Natural killer cell (primary cell): ENCODE data around the gene OXLD1. TPM values are rescaled to one million over a fixed set of nuclear protein-coding genes. Genes with fewer than 3 reads are reported as not detected.

Source experiments
- ATAC-seq, 3 donors: fragments of 150-1000 bp in 2 of 3; fragments of 200-7000 bp in 1 of 3; cut with Tn5 transposase; 1 replicate in 1 of 3; 2 replicates in 2 of 3; pipeline ENCODE4 v1.10.0; 2021; ENCODE audit warnings: mild to moderate bottlenecking in 2 of 3, moderate library complexity in 2 of 3
- DNase-seq, 2 donors: peaks; one replicate each; pipeline versions ENCODE4 v3.0.0 to v3.0.0-alpha.2; 2013 to 2021; ENCODE audit warnings: mixed read lengths in 1 of 2
- H3K27ac ChIP-seq: one replicate; pipeline ENCODE4 v1.5.1; 2013; ENCODE audit warnings: mild to moderate bottlenecking, low read length
- H3K27me3 ChIP-seq: one replicate; pipeline ENCODE4 v1.6.1; 2013; ENCODE audit warnings: low read length; ENCODE audit not compliant: control insufficient read depth, insufficient read depth
- H3K36me3 ChIP-seq: one replicate; pipeline ENCODE4 v1.6.1; 2013; ENCODE audit warnings: low read length; ENCODE audit not compliant: control insufficient read depth, insufficient read depth
- H3K4me1 ChIP-seq: one replicate; pipeline ENCODE4 v1.6.1; 2013; ENCODE audit warnings: low read length; ENCODE audit not compliant: control insufficient read depth, insufficient read depth
- H3K4me3 ChIP-seq: one replicate; pipeline ENCODE4 v1.5.1; 2013; ENCODE audit warnings: low read length
- H3K9me3 ChIP-seq: one replicate; pipeline ENCODE4 v1.6.1; 2013; ENCODE audit warnings: low read length; ENCODE audit not compliant: control insufficient read depth, insufficient read depth
- H3K27ac Mint-ChIP-seq, 2 donors: one replicate each; pipeline ENCODE4 v1.8.0; 2022; ENCODE audit warnings: mild to moderate bottlenecking in 2 of 2, mixed read lengths in 2 of 2, moderate library complexity in 1 of 2
- H3K27me3 Mint-ChIP-seq, 2 donors: one replicate each; pipeline ENCODE4 v1.8.0; 2022; ENCODE audit warnings: low read depth in 2 of 2, mixed read lengths in 2 of 2
- H3K36me3 Mint-ChIP-seq: one replicate; pipeline ENCODE4 v1.8.0; 2022; ENCODE audit warnings: mixed read lengths
- H3K4me1 Mint-ChIP-seq, 2 donors: one replicate each; pipeline ENCODE4 v1.8.0; 2022; ENCODE audit warnings: mixed read lengths in 2 of 2
- H3K4me3 Mint-ChIP-seq: one replicate; pipeline ENCODE4 v1.8.0; 2022; ENCODE audit warnings: mild to moderate bottlenecking, moderate library complexity, mixed read lengths
- H3K9me3 Mint-ChIP-seq, 2 donors: one replicate each; pipeline ENCODE4 v1.8.0; 2022; ENCODE audit warnings: mixed read lengths in 2 of 2
- WGBS: methylation state at CpG from one replicate; pipeline ENCODE4 v1.1.7; 2013; ENCODE audit warnings: missing lambda C conversion rate; ENCODE audit not compliant: insufficient coverage; 5-methylcytosine and 5-hydroxymethylcytosine counted together
- intact Hi-C: fragments of 100-400 bp; cut with micrococcal nuclease; formaldehyde crosslinking; loops from one replicate; pipeline ENCODE4 v1.14.2; 2022
- total RNA-seq, 4 donors: library from RNA; stranded (reverse); fragments of 120-200 nt in 1 of 4; gene quantifications; one replicate each; pipeline versions ENCODE4 v1.2.3 to v1.2.4, GENCODE V29; 2013 to 2022
- TF ChIP-seq, protein P1 (sequence below): fragments of 200-600 bp; IDR thresholded peaks from one replicate; pipeline ENCODE4 v1.8.0; 2022; ENCODE audit warnings: antibody characterized with exemption

OXLD1 gene
- total RNA-seq, 3 donors from 2014 or later (not counting 1 experiment from before 2014, with no cell fraction given) = 29.9 to 35.0 (median 32.4) TPM

DNA sequence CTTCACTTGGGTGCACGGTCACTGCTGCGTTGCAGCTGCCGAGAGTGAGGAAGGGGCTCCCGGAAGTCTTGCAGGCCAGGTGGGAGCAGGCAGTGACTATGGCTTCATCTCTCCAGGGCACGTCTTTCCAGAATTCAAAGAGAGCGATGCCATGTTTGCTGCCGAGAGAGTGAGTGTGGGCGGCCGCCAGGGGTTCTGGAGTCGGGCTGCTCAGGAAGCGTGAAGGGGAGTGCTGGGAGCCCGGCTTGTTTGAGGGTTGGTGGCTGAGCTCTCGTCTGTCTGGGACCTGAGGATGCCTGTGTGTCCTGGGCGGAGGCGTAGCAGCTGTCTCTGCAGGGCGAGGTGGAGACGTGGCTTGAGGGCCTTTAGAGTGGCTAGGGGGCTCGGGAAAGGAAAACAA is 23.7 kb upstream of the OXLD1 start:
- no peaks in the 10 kb centered on the region for H3K27me3 ChIP-seq
- WGBS = 94% methylated on average over 18 of the region's 18 CpGs
- Mint-ChIP-seq H3K27me3 (no peaks in the 10 kb centered on the region), H3K27ac (no peak overlapping the region), H3K4me3 (no peak overlapping the region), H3K36me3 (no peaks in the 10 kb centered on the region), H3K4me1 (peaks cover 11 to 31% of the 10 kb centered on the region in 2 donors), H3K9me3 (no peaks in the 10 kb centered on the region)
- H3K27ac ChIP-seq = no peak overlapping the region
- peaks cover 77% of the 10 kb centered on the region for H3K36me3 ChIP-seq
- TF ChIP-seq, protein P1, sequence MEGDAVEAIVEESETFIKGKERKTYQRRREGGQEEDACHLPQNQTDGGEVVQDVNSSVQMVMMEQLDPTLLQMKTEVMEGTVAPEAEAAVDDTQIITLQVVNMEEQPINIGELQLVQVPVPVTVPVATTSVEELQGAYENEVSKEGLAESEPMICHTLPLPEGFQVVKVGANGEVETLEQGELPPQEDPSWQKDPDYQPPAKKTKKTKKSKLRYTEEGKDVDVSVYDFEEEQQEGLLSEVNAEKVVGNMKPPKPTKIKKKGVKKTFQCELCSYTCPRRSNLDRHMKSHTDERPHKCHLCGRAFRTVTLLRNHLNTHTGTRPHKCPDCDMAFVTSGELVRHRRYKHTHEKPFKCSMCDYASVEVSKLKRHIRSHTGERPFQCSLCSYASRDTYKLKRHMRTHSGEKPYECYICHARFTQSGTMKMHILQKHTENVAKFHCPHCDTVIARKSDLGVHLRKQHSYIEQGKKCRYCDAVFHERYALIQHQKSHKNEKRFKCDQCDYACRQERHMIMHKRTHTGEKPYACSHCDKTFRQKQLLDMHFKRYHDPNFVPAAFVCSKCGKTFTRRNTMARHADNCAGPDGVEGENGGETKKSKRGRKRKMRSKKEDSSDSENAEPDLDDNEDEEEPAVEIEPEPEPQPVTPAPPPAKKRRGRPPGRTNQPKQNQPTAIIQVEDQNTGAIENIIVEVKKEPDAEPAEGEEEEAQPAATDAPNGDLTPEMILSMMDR = no peak
- ATAC-seq (no peak), DNase-seq (no peak)
- no peaks in the 10 kb centered on the region for H3K9me3 ChIP-seq
- peaks cover 9% of the 10 kb centered on the region for H3K4me1 ChIP-seq
- intact Hi-C loops = no loop called here
- no peak overlapping the region for H3K4me3 ChIP-seq

DNA sequence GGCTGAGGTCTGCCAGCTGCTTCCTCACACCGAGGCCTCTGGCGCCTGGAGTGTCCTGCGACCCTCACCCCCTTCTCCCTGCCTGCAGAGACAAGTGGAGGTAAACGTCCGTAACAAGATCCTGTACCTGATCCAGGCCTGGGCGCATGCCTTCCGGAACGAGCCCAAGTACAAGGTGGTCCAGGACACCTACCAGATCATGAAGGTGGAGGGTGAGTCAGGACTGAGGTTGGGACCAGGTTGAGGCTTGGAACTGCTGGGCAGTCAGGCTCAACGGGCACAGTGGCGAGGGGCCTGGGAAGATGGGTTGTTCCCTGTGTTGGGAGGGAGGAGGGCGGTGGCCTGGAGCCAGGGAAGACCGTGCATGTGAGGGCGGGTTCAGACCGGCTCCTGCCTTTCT is 22.2 kb upstream of the OXLD1 start:
- ATAC-seq (no peak), DNase-seq (no peak)
- H3K27ac ChIP-seq = no peak overlapping the region
- Mint-ChIP-seq H3K36me3 (no peaks in the 10 kb centered on the region), H3K4me1 (peaks cover 18 to 38% of the 10 kb centered on the region in 2 donors), H3K27me3 (no peaks in the 10 kb centered on the region), H3K4me3 (no peak overlapping the region), H3K27ac (no peak overlapping the region), H3K9me3 (no peaks in the 10 kb centered on the region)
- intact Hi-C loops = no loop called here
- peaks cover 63% of the 10 kb centered on the region for H3K36me3 ChIP-seq
- no peak overlapping the region for H3K4me3 ChIP-seq
- H3K27me3 ChIP-seq = no peaks in the 10 kb centered on the region
- H3K9me3 ChIP-seq = no peaks in the 10 kb centered on the region
- TF ChIP-seq, protein P1 = no peak
- WGBS = 95% methylated on average over 14 of the region's 14 CpGs
- H3K4me1 ChIP-seq = peaks cover 18% of the 10 kb centered on the region

- Mint-ChIP-seq H3K36me3 (no peaks in the 10 kb centered on the region), H3K4me1 (peaks cover 18 to 40% of the 10 kb centered on the region in 2 donors), H3K27ac (no peak overlapping the region), H3K9me3 (no peaks in the 10 kb centered on the region), H3K4me3 (no peak overlapping the region), H3K27me3 (no peaks in the 10 kb centered on the region)
- Histone ChIP-seq H3K36me3 (peaks cover 58% of the 10 kb centered on the region), H3K27ac (no peak overlapping the region), H3K4me1 (peaks cover 21% of the 10 kb centered on the region), H3K4me3 (no peak overlapping the region), H3K9me3 (no peaks in the 10 kb centered on the region), H3K27me3 (no peaks in the 10 kb centered on the region)
- ATAC-seq = no peak
- TF ChIP-seq, protein P1 = no peak
- intact Hi-C loops = no loop called here
- DNase-seq = no peak
- 96% methylated on average over 41 of the region's 41 CpGs for WGBS
Measured at GRCh38 chr17:81687770-81688541, 21.6 kb upstream of the OXLD1 start.

- DNase-seq (no peak), ATAC-seq (no peak)
- H3K4me3 Mint-ChIP-seq = no peak overlapping the region
- intact Hi-C loops = no loop called here
- WGBS = 96% methylated on average over 20 of the region's 20 CpGs
- H3K36me3 Mint-ChIP-seq = no peaks in the 10 kb centered on the region
- peaks cover 30% of the 10 kb centered on the region for H3K4me1 ChIP-seq
- no peaks in the 10 kb centered on the region for H3K9me3 ChIP-seq
- peaks cover 18 to 46% of the 10 kb centered on the region in 2 donors for H3K4me1 Mint-ChIP-seq
- no peaks in the 10 kb centered on the region for H3K27me3 ChIP-seq
- no peak overlapping the region for H3K27ac ChIP-seq
- TF ChIP-seq, protein P1 = no peak
- H3K36me3 ChIP-seq = peaks cover 48% of the 10 kb centered on the region
- H3K27me3 Mint-ChIP-seq = no peaks in the 10 kb centered on the region
- H3K27ac Mint-ChIP-seq = peak overlapping the region in 1 of 2 donors; percentile 31
- H3K4me3 ChIP-seq = no peak overlapping the region
- no peaks in the 10 kb centered on the region for H3K9me3 Mint-ChIP-seq
Measured at GRCh38 chr17:81686614-81687013, 20.2 kb upstream of the OXLD1 start.
